HuH-7.5 (cell line): ENCODE results near the gene SMYD1.
"Not testable (repeated sequence)": the region's sequence is repeated elsewhere in the genome, so short reads cannot be mapped to it uniquely, and the experiment has no call there.

Source experiments
- DNase-seq: peaks from one replicate; pipeline ENCODE4 v3.0.0; 2011; ENCODE audit warnings: low spot score

SMYD1 gene

GRCh38 chr2:88067598-88067997, at the start of gene SMYD1:
TSS of gene SMYD1 (plus strand) at chr2:88067825. CDS start at chr2:88067865, 40 bp downstream.
- no peak for DNase-seq

DNA sequence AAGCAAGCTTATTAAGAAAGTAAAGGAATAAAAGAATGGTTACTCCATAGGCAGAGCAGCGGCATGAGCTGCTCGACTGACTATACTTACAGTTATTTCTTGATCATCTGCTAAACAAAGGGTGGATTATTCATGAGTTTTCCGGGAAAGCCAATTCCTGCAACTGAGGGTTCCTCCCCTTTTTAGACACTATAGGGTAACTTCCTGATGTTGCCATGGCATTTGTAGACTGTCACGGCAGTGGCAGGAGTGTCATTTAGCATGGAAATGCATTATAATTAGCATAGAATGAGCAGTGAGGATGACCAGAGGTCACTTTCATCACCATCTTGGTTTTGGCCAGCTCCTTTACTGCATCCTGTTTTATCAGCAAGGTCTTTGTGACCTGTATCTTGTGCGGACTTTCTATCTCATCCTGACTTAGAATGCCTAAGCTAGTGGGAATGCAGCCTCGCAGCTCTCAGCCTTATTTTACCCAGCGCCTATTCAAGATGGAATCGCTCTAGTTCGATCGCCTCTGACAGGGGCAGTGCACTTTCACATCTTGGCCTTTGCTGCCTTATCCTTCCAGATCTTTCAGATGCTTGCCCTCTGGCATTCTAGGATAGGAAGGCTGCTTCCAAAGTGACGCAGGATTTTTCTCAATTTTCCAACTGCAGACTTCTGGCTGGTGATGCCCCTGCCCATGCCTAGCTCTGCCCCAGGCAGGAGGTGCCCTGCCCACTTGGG, 49.4 kb upstream of the SMYD1 start:
- not testable (repeated sequence) for DNase-seq

GRCh38 chr2:88018909-88019308, 48.7 kb upstream of the SMYD1 start:
- no peak for DNase-seq

GRCh38 chr2:88019985-88020384, 47.6 kb upstream of the SMYD1 start:
- DNase-seq, result no peak

DNA sequence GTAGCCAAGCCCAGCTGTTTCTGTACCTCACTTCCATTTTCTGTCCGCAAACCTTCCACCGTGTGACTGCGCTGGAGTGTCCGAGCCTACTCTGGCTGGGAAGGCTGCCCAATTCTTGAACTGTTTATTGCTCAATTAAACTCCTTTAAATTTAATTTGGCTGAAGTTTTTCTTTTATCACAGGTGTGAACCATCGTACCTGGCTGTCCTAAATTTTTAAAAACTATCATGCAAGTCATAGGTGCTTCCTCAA, 45.0 kb upstream of the SMYD1 start:
- no peak for DNase-seq

GRCh38 chr2:88024509-88024908, 43.1 kb upstream of the SMYD1 start:
- DNase-seq, result no peak

GRCh38 chr2:88027697-88028389, 39.8 kb upstream of the SMYD1 start:
- DNase-seq, result no peak

DNA sequence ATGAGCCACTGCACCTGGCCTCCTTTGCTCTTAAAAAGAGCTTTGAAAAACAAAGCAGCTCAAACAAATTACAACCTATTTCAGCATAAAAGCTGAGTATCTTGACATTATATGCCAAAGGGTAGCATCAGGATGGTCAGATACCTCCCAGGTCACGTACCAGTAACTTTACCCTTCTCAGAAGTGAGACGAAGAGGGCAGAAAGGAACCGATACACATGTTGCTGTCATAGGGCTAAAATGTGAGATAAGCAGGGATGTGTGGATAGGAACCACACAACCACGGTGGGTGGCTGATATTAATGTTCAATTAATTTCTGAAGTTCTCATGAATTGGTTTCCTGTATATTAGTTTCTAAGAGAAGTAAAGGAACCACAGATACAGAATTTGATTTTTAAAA, 38.7 kb upstream of the SMYD1 start:
- no peak for DNase-seq

DNA sequence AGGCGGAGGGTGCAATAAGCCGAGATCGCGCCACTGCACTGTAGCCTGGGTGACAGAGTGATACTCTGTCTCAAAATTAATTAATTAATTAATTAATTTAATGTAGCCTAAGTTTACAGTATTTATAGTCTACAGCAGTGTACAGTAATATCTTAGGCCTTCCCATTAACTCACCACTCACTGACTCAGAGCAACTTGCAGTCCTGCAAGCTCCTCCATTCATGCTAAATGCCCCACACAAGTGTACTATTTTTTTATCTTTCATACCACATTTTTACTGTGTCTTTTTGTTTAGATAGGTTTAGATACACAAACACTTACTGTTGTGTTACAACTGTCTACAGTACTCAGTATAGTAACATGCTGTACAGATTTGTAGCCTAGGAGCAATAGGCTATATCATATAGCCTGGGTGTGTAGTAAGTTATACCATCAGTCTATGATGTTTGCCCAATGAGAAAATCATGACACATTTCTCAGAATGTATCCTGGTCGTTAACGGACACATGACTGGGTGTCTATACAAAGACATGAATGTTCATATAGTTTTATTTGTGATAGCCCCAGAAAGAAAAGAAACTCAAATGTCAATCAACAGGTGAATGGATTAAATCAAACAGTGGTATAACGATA, 35.4 kb upstream of the SMYD1 start:
- DNase-seq, result no peak

GRCh38 chr2:88036182-88036581, 31.4 kb upstream of the SMYD1 start:
- no peak for DNase-seq

- DNase-seq, result no peak
These were observed 31.0 kb upstream of the SMYD1 start for GRCh38 chr2:88036606-88037005.

- DNase-seq, result no peak
These were observed 29.1 kb upstream of the SMYD1 start for GRCh38 chr2:88038263-88039105.

DNA sequence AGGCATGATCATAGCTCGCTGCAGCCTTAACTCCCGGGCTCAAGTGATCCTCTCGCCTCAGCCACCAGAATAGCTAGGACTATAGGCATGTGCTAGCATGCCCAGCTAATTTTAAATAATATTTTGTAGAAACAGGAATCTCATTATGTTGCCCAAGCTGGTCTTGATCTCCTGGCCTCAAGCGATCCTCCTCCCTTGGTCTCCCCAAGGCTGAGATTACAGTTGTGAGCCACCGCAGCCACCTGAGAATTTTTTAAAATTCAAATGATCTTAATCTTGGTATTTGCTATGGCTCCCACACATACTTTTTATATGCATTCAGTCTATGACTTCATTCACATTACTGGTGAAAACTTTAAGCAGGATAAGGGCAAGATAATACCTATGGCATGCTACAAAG, 25.1 kb upstream of the SMYD1 start:
- no peak for DNase-seq

DNA sequence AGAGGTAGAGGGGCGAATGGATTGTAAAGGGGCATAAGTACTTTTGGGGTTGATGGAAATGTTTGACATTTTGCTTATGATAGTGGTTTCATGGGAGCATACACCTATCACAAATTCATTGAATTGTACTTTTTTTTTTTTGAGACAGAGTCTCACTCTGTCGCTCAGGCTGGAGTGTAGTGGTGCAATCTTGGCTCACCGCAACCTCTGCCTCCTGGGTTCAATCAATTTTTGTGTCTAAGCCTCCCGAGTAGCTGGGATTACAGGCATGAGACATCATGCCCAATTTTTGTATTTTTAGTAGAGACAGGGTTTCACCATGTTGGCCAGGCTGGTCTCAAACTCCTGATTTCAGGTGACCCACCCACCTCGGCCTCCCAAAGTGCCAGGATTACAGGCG, 22.1 kb upstream of the SMYD1 start:
- not testable (repeated sequence) for DNase-seq

DNA sequence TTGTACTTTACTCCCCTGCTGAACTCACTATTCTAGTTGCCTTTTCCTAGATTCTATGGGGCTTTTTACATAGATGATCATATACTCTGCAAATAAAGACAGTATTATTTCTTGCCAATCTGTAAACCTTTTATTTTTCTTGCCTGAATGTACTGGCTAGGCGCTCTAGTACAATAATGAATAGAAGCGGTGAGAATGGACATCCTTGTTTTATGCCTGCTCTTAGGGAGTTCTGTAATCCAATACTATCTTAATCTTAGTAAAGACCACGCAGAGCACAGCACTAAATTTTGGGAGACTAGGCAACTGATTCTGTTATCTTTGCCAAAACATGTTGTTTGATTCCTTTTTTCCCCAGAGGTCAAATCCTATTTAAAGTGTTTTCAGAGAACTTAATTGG, 19.1 kb upstream of the SMYD1 start:
- DNase-seq, result no peak

- DNase-seq, result no peak
These were observed 18.0 kb upstream of the SMYD1 start for GRCh38 chr2:88049622-88050021.

DNA sequence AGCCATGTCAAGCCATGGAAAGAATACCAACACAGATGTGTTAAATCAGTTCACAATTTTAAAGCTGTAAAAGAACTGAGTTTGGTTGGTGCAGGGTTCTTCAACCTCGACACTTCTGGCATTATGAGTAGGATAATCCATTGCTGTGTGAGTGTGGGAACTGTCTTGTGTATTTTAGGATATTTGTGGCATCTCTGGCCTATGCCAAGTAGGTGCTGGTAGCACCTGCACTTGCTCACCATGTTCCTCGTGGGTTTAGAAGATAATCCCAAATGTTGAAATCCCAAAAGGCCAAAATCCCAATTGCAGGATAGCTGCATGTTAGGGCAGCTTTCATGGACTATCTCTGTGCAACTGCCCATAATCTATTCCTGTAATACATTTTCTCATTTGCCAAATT, 15.8 kb upstream of the SMYD1 start:
- DNase-seq, result no peak

- DNase-seq, result no peak
These were observed 14.3 kb upstream of the SMYD1 start for GRCh38 chr2:88053296-88053695.

GRCh38 chr2:88053934-88054781, 13.5 kb upstream of the SMYD1 start:
- no peak for DNase-seq

DNA sequence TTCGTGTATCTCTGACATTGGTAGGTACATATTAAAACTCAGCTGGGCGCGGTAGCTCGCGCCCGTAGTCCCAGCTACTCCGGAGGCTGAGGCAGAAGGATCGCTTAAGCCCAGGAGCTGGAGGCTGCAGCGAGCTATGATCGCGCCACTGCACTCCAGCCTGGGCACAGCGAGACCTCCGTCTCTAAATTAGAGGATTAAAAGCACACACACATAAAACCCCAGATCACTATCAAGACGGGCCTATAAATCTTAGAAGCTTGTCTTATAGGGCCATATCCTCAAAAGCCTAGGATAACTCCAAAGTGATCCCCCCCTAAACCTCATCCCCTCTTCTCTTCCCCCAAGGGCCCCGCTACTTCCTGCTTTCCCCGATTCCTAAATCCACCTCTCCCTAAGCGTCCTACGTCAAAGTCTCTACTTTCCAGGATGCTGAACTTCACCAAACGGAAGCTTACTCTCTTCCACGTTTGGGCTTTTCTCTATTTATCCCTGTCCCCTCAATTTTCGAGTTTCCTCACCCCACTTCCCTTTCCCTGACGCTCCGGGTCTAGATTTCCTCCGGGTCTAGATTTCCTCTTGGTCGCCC, 12.7 kb upstream of the SMYD1 start:
- DNase-seq, result peak; percentile 31

GRCh38 chr2:88055371-88056128, 12.1 kb upstream of the SMYD1 start, which contains the start of gene KRCC1:
TSS of gene KRCC1 (minus strand) at chr2:88055783. CDS start at chr2:88028563, 27,220 bp downstream.
- DNase-seq, result peak; percentile 87
